Neural cell (in vitro differentiated cells): ENCODE measurements around the gene TRIM46.

Experiments
- CTCF ChIP-seq: fragments of 450-650 bp; IDR thresholded peaks from 2 replicates; pipeline ENCODE4 v1.5.1; 2014; ENCODE audit warnings: antibody characterized with exemption, mild to moderate bottlenecking, moderate library complexity; ENCODE audit not compliant: poor library complexity, severe bottlenecking
- EP300 ChIP-seq: fragments of 450-650 bp; conservative IDR thresholded peaks from 2 replicates; pipeline ENCODE4 v1.6.1; 2014; ENCODE audit warnings: antibody characterized with exemption, mild to moderate bottlenecking, moderate library complexity; ENCODE audit not compliant: poor library complexity, severe bottlenecking
- EZH2 ChIP-seq: fragments of 200-600, 300-800 bp; shearing (Covaris generic), sonication (generic); IDR thresholded peaks from 2 replicates; pipeline ENCODE4 v1.6.1; 2014; ENCODE audit warnings: antibody characterized with exemption, low read length, borderline replicate concordance, mild to moderate bottlenecking; ENCODE audit not compliant: insufficient read depth, poor library complexity, severe bottlenecking
- RAD21 ChIP-seq: fragments of 450-650 bp; conservative IDR thresholded peaks from 2 replicates; pipeline ENCODE4 v1.6.1; 2014; ENCODE audit warnings: antibody characterized with exemption, mild to moderate bottlenecking, moderate library complexity
- SMC3 ChIP-seq: fragments of 450-650 bp; conservative IDR thresholded peaks from 2 replicates; pipeline ENCODE4 v1.6.1; 2014; ENCODE audit warnings: antibody characterized with exemption, mild to moderate bottlenecking, moderate library complexity; ENCODE audit not compliant: poor library complexity

- TF ChIP-seq CTCF (peak; percentile 90), SMC3 (peak; percentile 85), EZH2 (no peak), RAD21 (peak; percentile 69), EP300 (no peak)
These were observed 3.0 kb downstream of the TRIM46 start for GRCh38 chr1:155176544-155177071.
